Hepatocyte (in vitro differentiated cells): ENCODE results near the gene NDRG2.

Source experiments
- CTCF ChIP-seq: fragments of 200-600 bp; sonication (generic); IDR thresholded peaks from 2 replicates; pipeline ENCODE4 v1.5.1; 2016; ENCODE audit warnings: antibody characterized with exemption, mild to moderate bottlenecking; ENCODE audit not compliant: poor library complexity
- EZH2phosphoT487 ChIP-seq: fragments of 200-600 bp; sonication (generic); IDR thresholded peaks from one replicate; pipeline ENCODE4 v1.6.1; 2018; ENCODE audit warnings: antibody characterized with exemption, mild to moderate bottlenecking, low read depth, moderate library complexity; ENCODE audit not compliant: unreplicated experiment, severe bottlenecking

GRCh38 chr14:20997564-20997963, 27.3 kb downstream of the NDRG2 start:
- TF ChIP-seq CTCF: no peak
- no peak for TF ChIP-seq EZH2phosphoT487
